Kidney (tissue), 14 donors: ENCODE measurements around the gene SMIM3. TPM values are rescaled to one million over a fixed set of nuclear protein-coding genes. Genes with fewer than 3 reads are reported as not detected.

ENCODE experiments used
- DNase-seq, 5 donors: peaks; one replicate each; pipeline ENCODE4 v3.0.0-alpha.2; 2013 to 2020
- FAIRE-seq: peaks from 2 replicates; lab custom pipeline; 2012; peaks lifted over from hg19 to GRCh38; lab: Jason Lieb, UNC
- H3K27ac ChIP-seq, 2 donors: one replicate each; pipeline ENCODE4 v1.7.0; 2013; ENCODE audit warnings: low read depth in 2 of 2, low read length in 2 of 2, inconsistent platforms in 1 of 2
- H3K27me3 ChIP-seq: one replicate; pipeline ENCODE4 v1.7.1; 2013; ENCODE audit warnings: low read length, inconsistent platforms; ENCODE audit not compliant: control insufficient read depth, insufficient read depth
- H3K36me3 ChIP-seq, 3 donors: one replicate each; pipeline versions ENCODE4 v1.7.0 to v1.7.1; 2013; ENCODE audit warnings: low read length in 3 of 3, control low read depth in 1 of 3, inconsistent platforms in 1 of 3; ENCODE audit not compliant: insufficient read depth in 3 of 3, control insufficient read depth in 2 of 3
- H3K4me1 ChIP-seq, 3 donors: one replicate each; pipeline versions ENCODE4 v1.7.0 to v1.7.1; 2013; ENCODE audit warnings: low read length in 3 of 3, inconsistent platforms in 1 of 3, low read depth in 1 of 3; ENCODE audit not compliant: control insufficient read depth in 2 of 3, insufficient read depth in 2 of 3
- H3K4me3 ChIP-seq, 3 donors: one replicate each; pipeline versions ENCODE4 v1.7.0 to v1.8.1; 2013; ENCODE audit warnings: low read length in 3 of 3, control low read depth in 1 of 3, inconsistent platforms in 1 of 3
- H3K9ac ChIP-seq, 3 donors: one replicate each; pipeline versions ENCODE4 v1.7.0 to v1.7.1; 2013; ENCODE audit warnings: low read length in 3 of 3, control low read depth in 1 of 3, inconsistent platforms in 1 of 3
- H3K9me3 ChIP-seq, 3 donors: one replicate each; pipeline versions ENCODE4 v1.7.0 to v1.7.1; 2013; ENCODE audit warnings: low read length in 3 of 3, control low read depth in 1 of 3, inconsistent platforms in 1 of 3; ENCODE audit not compliant: control insufficient read depth in 2 of 3, insufficient read depth in 1 of 3
- intact Hi-C: fragments of 100-400 bp; cut with DNase I; formaldehyde crosslinking; loops from one replicate; pipeline ENCODE4 v1.11.1; 2022
- polyA plus RNA-seq: library from polyadenylated mRNA; stranded (reverse); fragments of 350-450 nt; fragmentation: Illumina TruSeq; extraction: RNeasy Lipid Tissue Mini Kit (QIAGEN cat#74804); gene quantifications from one replicate; pipeline ENCODE4 v1.2.3, GENCODE V29; 2014; ENCODE audit warnings: low read depth, low replicate concordance; ENCODE audit not compliant: insufficient read depth
- total RNA-seq: library from RNA; stranded (reverse); fragmentation: NEBNext Ultra II Directional; extraction: Animal tissue kit (Norgen Biotek cat#: 25700); gene quantifications from one replicate; pipeline ENCODE4 v1.2.1, GENCODE V29; 2021
- TF ChIP-seq, protein P1 (sequence below): IDR thresholded peaks from 3 replicates; pipeline ENCODE4 v1.5.1; 2012; ENCODE audit warnings: mild to moderate bottlenecking, moderate library complexity, borderline replicate concordance; ENCODE audit not compliant: insufficient read depth; ENCODE audit errors: extremely low read depth
- donor health status: control.
- donor health status: control.
- donor health status: control.
- donor health status: control.
- donor health status: control.
- donor health status: DM: yes; HTN: yes; CAD: no.
- donor health status: Normal renal cell carcinoma (clear cell type).

SMIM3 gene
- total and polyA plus RNA-seq, 2 donors from 2014 or later: 23.0 to 23.9 TPM

DNA sequence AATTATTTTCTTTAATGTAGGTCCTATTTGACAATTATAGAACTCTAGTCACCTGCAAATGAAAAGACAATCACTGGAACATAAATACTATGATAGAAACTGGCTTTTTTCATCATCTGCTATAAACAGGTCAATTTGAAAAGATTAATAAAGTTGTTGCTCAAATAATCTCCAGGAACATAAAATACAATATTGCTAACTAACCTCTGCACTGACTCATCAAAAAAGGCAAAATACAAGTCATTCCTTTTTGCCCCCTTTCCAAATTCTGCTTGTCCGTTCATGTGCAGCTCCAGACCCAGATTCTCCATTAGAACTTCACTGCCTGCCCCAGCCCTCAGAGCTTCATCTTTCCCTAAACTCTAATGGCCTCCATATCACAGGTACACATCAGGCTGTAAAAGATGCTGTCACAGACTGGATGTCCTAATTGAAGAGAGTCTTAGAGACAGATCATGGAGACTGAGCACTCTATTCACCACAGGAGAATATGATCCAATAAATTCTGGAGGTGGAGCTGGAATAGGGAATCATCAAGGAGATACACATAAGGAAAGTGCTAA is 21.4 kb upstream of the SMIM3 start:
- FAIRE-seq (no peak), DNase-seq (no peak)
- Histone ChIP-seq H3K36me3 (peaks cover 2 to 23% (median 8%) of the 10 kb centered on the region in 3 donors), H3K4me1 (peaks cover 0 to 7% (median 2%) of the 10 kb centered on the region in 3 donors), H3K9me3 (no peaks in the 10 kb centered on the region), H3K4me3 (peak overlapping the region in 2 of 3 donors; percentile 5 to 29), H3K9ac (peak overlapping the region in 1 of 3 donors; percentile 87), H3K27me3 (no peaks in the 10 kb centered on the region), H3K27ac (no peak overlapping the region)
- TF ChIP-seq, protein P1, sequence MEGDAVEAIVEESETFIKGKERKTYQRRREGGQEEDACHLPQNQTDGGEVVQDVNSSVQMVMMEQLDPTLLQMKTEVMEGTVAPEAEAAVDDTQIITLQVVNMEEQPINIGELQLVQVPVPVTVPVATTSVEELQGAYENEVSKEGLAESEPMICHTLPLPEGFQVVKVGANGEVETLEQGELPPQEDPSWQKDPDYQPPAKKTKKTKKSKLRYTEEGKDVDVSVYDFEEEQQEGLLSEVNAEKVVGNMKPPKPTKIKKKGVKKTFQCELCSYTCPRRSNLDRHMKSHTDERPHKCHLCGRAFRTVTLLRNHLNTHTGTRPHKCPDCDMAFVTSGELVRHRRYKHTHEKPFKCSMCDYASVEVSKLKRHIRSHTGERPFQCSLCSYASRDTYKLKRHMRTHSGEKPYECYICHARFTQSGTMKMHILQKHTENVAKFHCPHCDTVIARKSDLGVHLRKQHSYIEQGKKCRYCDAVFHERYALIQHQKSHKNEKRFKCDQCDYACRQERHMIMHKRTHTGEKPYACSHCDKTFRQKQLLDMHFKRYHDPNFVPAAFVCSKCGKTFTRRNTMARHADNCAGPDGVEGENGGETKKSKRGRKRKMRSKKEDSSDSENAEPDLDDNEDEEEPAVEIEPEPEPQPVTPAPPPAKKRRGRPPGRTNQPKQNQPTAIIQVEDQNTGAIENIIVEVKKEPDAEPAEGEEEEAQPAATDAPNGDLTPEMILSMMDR: no peak
- intact Hi-C loops: no loop called here

DNA sequence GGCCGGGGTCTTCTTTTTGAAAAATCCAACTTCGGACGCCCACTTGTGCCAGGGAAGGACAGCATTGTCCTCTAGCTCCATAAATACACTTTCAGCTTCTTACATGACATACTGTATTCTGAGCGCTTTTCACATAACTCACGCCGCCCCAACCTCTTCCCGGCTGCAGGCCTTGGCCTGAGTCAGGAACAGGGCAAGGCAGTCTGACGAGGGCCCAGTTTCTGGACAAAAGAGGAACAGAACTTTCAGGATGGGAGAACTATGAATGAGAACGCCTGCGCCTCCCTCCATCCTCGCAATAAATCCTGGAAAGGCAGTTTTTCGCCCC is 20.4 kb upstream of the SMIM3 start:
- peak overlapping the region; percentile 89 to 97 (median 90) for H3K4me3 ChIP-seq
- peak overlapping the region; percentile 90 to 99 for H3K27ac ChIP-seq
- peaks cover 0 to 7% (median 2%) of the 10 kb centered on the region in 3 donors for H3K4me1 ChIP-seq
- peak in 1 of 5 donors; percentile 70 for DNase-seq
- H3K27me3 ChIP-seq: no peaks in the 10 kb centered on the region
- FAIRE-seq: no peak
- no peaks in the 10 kb centered on the region for H3K9me3 ChIP-seq
- TF ChIP-seq, protein P1: no peak
- peak overlapping the region; percentile 87 to 95 (median 89) for H3K9ac ChIP-seq
- intact Hi-C loops: no loop called here
- peaks cover 2 to 21% (median 8%) of the 10 kb centered on the region in 3 donors for H3K36me3 ChIP-seq

DNA sequence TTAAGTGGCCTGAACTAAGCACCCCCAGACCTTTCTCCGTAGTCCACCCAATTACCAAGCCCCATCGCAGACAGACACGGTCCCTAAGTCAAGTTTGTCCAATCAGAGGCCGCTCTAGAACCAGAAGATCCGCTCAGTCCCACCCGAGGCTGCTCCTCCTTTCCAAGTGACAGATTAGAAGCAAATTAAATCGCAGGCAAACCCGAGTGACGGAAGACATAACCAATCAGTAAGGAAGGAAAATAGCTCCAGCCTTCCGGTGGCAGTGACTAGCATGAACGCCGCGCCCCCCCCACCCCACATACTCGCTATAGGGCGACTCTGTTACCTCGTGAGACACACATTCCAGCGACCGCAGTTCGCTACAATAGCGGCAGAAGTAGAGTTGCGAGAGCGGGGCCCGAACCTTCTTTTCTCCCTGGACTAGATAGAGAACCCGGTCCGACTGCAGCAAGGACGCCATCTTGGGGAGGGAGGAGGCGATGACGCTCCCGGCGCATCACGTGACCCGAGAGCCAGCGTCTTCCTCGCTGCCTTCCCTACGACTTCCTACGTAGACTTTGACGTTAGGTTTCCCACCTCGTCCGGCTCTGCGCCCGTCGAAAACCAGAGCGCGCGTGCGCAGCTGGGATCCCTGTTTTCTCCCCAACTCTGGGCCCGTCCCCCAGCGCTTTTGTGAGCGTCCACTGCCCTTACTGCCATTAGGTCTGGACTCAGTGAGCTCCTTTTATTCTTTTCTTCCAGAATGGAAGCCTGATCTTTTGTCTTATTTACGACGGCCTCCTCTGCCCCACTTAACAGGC is 19.8 kb upstream of the SMIM3 start, which contains the start of gene DCTN4:
TSS of gene DCTN4 (minus strand) at position 487 of the 803 bp plus-strand sequence. CDS start at position 463, 24 bp downstream.
- peak; percentile 94 for FAIRE-seq
- no peaks in the 10 kb centered on the region for H3K27me3 ChIP-seq
- H3K9ac ChIP-seq: peak within 1 kb of the TSS; percentile 88 to 95 (median 89)
- H3K4me1 ChIP-seq: peaks cover 2 to 7% (median 4%) of the 10 kb centered on the region in 3 donors
- TF ChIP-seq, protein P1: no peak
- peak within 1 kb of the TSS; percentile 98 to 99 for H3K27ac ChIP-seq
- DNase-seq: peak; percentile 96 to 99 (median 99)
- intact Hi-C loops: no loop called here
- peak within 1 kb of the TSS; percentile 89 to 97 (median 90) for H3K4me3 ChIP-seq
- H3K36me3 ChIP-seq: peaks cover 2 to 15% (median 4%) of the 10 kb centered on the region in 3 donors
- H3K9me3 ChIP-seq: no peaks in the 10 kb centered on the region
